GM18508 (cell line): ENCODE measurements around the gene GSN.

Source experiments
- ATAC-seq: cut with Tn5 transposase; IDR thresholded peaks from one replicate; pipeline ENCODE4 v1.9.1; 2021; ENCODE audit warnings: moderate number of reproducible peaks; ENCODE audit not compliant: insufficient read depth, unreplicated experiment

The GSN gene

DNA sequence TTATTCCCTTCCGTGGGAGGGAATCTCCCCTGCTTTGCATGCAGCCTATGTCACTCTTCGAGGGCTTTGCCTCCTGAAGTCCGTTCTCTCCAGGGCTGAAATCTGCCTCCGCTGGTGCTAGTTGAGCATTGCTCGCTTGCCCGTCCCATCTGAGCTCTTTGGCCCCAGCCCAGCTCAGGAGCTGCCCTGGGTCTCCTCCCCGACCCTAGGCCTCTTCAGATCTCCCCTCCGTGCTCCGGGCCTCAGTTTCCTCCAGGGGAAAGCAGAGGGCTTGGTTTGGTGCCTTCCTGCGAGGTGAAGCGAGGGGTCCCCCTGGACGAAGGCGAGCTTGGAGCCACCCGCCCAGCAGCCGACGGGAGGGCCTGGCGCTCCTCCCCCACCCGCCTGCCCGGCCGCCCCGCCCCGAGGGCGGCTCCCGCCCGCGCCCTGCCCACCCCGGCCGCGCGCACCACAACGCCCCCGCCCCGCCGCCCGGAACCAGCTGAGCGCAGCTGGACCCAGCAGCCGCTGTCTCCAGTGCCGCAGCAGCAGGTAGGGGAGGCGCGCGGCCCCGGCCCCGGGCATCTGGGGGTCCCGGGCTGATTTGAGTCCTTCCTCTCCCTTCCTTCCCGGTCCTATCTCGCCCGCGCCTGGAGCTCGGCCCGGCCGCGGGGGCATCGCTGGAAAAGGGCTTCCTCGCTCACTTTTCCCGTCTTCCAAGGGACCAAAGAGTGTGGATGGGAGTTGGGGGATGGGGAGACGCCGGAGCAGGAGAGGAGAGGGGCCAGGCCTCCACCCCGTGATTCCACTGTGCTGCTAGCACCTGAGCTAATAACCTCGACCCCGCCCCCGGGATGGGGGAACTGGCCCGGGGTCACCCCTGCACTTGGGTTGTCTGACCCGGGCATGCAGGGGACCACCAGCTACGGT is at the start of gene GSN:
Gene GSN, plus strand, starts transcription at position 474 of the 909 bp plus-strand sequence. CDS start 33,810 bp downstream, outside the sequence.
- ATAC-seq, result no peak

DNA sequence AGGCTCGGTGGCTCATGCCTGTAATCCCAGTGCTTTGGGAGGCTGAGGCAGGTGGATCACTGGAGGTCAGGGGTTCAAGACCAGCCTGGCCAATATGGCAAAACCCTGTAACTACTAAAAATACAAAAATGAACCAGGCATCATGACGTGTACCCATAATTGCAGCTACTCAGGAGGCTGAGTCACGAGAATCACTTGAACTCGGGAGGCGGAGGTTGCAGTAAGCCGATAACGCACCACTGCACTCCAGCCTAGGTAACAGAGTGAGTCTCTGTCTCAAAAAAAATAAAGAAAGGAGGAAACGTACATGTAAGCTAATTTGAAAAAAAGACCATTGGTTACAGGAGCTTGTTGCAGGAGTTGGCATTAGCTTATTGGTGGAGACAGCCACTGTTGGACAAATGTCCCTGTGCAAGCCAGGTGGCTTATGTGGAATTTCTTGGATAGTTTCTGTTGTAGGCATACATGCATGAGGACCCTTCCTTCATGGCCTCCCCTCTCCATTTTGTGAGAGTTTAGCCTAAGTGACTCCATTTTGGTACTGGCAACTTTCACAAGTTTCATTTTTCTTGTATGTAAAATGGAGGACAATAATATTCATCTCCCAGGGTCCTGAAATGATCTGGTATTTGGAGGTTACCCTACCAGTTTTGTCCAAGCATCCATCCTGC is 49.5 kb upstream of the GSN start:
- ATAC-seq, result no peak

DNA sequence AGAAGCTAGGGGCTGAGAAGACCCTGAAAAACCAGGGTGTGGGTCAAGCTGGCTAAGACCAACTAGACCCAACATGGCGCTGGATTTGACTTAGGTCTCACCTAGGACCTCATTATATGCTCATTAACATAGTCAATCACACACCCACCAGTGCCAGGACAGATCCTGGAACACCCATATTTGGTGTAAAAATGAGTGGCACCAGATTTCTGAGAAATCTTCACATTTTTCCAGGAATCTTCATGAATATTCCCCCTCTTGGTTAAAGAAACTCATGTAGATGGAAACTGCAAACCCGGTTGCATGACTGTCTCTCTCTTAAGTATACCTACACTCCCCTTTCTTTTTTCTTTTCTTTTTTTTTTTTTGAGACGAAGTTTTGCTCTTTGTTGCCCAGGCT is 48.4 kb upstream of the GSN start:
- ATAC-seq, result no peak

DNA sequence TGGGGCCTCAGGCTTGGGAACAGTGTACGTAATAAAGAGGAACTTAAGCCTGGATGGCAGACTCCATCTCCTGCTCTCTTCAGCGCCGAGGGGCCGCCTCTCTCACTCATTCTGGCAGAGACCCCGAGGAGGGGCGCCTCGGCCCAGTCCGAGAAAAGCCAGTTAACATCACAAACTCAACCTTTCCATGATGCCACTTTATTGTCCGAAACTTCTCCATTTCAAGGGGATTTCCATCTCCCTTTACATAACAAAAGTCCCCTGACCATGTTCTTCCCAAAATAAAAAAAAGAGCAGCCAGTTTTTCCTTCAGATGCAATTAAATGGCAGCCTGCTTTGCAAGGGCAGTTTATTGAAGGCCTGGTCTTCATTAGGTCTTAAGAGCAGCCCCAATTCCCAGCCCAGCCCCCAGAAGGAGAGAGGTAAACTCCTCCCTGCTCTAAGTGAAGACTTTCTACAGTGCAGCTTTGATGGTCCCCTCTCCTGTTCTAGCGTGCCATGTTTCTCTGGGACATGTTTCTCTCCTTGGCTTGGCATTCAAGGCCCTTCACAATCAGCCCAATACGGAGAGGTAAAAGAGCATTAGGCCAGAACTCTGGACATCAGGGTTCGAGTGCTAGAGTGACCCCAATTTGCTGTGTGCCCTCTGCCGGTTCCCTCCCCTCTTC is 46.8 kb upstream of the GSN start:
- no peak for ATAC-seq

- ATAC-seq, result no peak
These were observed 46.3 kb upstream of the GSN start for GRCh38 chr9:121221664-121222055.

GRCh38 chr9:121222524-121223171 is 45.3 kb upstream of the GSN start:
- no peak for ATAC-seq

- ATAC-seq, result no peak
These were observed 42.7 kb upstream of the GSN start for GRCh38 chr9:121225240-121225639.

- no peak for ATAC-seq
These were observed 41.8 kb upstream of the GSN start for GRCh38 chr9:121226175-121226574.

DNA sequence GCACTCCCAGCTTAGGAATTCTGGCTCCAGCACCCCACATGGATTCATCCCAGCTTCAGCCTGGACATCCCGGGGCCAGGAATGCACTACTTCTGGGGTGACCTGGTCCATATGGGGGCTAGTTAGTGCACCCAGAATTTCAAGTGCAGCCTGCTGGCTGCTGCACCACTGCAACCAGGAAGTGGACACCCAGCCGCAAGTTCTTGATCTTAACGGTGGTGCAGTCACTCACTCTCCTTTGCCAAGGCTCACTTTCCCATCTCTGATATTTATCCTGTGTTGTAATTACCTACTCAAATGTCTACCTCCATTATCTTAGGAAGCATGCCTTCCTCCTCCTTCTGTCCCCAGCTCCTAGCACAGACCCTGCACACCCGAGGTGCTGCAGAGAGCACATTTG is 40.1 kb upstream of the GSN start:
- no peak for ATAC-seq

- ATAC-seq, result no peak
These were observed 37.7 kb upstream of the GSN start for GRCh38 chr9:121230256-121230655.

- no peak for ATAC-seq
These were observed 35.7 kb upstream of the GSN start for GRCh38 chr9:121232251-121232650.

DNA sequence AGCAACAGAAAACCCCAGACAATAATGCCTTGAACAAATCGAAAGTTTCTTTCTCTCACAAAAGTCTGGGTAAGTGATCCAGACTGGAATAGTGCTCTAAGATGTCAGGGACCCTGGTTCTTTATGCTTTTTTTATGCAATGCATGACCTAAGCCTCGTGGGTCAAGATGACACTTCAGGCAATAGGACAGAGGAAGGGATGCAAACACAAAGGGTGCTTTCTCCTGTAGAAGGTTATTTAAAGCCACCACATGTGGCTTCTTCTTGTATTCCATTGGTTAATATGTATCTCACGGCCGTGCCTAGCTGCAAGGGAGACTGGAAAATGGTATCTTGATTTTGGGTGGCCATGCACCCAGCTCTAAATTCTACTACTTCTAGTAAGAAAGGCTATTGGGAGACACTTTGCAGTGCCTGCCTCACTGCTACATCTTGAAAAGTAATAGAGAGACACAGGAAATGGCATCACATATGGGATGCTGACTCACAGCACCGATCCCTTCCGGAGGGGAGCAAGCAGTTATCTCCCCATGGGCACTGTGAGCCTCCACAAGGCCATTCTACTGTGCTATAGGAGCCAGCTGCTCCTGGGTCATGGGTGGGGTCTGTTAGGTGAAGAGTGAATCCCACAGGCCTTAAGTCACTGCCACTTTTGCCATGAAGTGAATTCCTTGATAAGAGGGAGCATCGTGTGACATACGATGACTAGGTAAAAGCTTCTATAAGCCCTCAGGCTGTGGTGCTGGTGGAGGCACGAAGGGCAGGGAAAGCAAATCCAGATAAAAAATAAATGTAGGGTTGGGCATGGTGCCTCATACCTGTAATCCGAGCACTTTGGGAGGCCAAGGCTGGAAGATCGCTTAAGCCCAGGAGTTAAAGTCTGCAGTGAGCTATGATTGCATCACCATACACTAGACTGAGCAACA is 33.8 kb upstream of the GSN start:
- no peak for ATAC-seq

DNA sequence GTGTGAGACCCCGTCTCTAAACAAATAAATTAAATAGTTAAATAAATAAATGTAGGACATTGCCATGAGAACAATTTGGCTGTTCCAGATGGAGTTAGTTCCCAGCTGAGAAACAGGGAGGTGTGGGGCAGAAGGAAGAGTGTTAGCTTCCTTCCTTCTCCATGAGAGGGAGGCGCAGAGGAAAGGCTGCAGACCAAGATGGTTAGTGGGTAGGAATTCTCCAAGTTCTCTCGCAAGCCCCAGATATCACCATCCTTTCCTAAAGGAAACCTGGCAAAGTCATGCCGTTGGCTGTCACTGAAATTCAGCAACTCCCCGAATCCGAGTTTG is 33.2 kb upstream of the GSN start:
- no peak for ATAC-seq

GRCh38 chr9:121235512-121235911 is 32.5 kb upstream of the GSN start:
- no peak for ATAC-seq

GRCh38 chr9:121237916-121238315 is 30.0 kb upstream of the GSN start:
- no peak for ATAC-seq

- no peak for ATAC-seq
These were observed 28.9 kb upstream of the GSN start for GRCh38 chr9:121239071-121239470.

- ATAC-seq, result no peak
These were observed 28.1 kb upstream of the GSN start for GRCh38 chr9:121239851-121240250.

DNA sequence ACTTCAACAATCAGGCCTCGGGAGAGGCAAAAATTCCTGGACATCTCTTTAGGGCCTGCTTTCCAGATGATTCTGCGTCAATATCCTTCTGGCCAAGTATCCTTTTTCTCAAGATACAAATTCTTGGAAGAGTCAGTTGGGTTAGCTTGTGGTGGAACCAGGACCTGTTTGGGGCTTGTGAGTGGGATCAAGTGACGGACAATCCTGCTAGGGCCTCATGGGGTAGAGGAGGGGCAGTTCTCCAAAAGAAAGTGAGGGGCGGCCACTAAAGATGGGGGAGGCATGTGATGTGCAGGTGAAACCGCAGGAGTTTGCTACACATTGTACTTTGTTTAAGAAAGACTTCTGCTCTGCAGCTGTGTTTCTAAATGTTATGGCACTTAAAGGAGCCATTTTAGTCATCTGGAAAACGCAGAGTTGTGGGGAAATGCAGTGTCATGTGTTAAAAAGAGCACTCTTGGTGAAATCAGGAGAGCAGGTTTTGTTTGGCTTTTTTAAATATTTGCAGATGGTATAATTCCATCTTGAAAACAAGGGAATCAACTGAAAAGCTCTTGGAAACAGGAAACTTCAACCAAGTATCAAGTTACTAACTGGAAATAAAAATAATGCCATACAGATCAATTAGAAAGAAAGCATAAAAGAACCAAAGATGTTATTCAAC is 27.4 kb upstream of the GSN start:
- ATAC-seq, result no peak

DNA sequence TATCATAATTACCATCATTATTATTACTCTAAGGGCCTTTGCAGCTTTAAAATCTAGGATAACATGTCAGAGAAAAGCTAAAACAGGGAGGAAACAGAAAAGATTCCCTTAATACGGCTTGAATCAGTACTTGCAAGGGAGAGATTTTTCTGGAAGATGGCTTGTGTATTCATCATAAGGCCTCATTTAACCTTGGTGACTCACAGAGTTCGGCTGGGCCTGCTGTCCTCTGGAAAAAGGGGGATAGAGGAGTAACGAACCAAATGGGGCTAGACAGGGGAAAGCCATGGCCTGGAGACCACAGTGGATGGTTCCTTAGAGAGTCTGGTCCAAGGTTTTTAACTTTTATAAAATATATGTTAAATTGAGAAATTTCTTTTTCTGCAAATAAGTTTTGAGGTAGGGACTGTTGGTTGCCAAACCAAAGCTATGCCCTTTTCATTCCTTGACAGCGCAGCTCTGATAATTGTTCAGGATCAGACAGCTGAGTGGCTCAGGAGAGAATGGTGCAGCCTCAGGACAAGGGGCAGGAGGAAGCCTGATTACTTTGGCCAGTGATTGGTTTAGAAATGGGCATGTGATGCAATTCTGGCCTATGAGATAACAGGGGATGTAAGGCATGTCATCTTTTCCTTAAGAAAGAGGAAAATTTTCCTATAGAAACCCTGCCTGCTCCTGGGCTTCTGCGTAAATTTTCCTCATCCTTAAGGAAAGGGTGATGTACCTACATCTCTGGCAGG is 25.6 kb upstream of the GSN start:
- no peak for ATAC-seq
